DOHH2 (cell line): ENCODE results near the gene PROS1.

Experiments
- EZH2phosphoT487 ChIP-seq: fragments of 200-600 bp; sonication (generic); IDR thresholded peaks from 2 replicates; pipeline ENCODE4 v1.6.1; 2017; ENCODE audit warnings: borderline replicate concordance, mild to moderate bottlenecking, antibody characterized with exemption, low read length, moderate library complexity, mixed read lengths
- TF ChIP-seq, protein P1 (sequence below): fragments of 200-600 bp; sonication (generic); IDR thresholded peaks from one replicate; pipeline ENCODE4 v1.5.1; 2014; ENCODE audit warnings: antibody characterized with exemption, mild to moderate bottlenecking, low read depth, low read length; ENCODE audit not compliant: poor library complexity, severe bottlenecking

DNA sequence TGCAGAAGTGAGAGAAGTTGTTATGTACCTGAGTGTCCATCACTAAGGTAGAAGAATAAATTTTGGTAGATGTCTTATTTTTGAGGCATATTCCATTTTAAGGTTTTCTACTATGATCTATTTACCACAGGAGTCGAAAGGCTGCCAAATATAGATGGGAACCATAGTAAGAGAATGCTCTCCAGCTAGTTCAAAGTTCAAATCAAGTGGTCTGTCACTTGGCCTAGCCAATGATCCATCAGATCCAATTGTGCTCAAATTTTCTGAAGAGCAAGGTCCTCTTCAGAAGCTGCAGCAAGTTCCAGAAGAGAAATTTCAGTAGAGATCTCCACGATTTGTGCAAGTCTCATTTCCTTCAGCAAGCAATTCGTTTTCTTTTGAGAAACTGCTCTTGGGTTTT, 10.9 kb downstream of the PROS1 start:
- TF ChIP-seq, protein P1, sequence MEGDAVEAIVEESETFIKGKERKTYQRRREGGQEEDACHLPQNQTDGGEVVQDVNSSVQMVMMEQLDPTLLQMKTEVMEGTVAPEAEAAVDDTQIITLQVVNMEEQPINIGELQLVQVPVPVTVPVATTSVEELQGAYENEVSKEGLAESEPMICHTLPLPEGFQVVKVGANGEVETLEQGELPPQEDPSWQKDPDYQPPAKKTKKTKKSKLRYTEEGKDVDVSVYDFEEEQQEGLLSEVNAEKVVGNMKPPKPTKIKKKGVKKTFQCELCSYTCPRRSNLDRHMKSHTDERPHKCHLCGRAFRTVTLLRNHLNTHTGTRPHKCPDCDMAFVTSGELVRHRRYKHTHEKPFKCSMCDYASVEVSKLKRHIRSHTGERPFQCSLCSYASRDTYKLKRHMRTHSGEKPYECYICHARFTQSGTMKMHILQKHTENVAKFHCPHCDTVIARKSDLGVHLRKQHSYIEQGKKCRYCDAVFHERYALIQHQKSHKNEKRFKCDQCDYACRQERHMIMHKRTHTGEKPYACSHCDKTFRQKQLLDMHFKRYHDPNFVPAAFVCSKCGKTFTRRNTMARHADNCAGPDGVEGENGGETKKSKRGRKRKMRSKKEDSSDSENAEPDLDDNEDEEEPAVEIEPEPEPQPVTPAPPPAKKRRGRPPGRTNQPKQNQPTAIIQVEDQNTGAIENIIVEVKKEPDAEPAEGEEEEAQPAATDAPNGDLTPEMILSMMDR = no peak
- no peak for TF ChIP-seq EZH2phosphoT487
